ENCODE data around the gene RBMX. TPM values are rescaled to one million over a fixed set of nuclear protein-coding genes. Genes with fewer than 3 reads are reported as not detected.

The RBMX gene
- total RNA-seq, 1 donor from 2014 or later, result 532 TPM

GRCh38 chrX:136847874-136848273 is 32.7 kb downstream of the RBMX start:
- Mint-ChIP-seq H3K4me1 (no peaks in the 10 kb centered on the region), H3K36me3 (ENCODE audit: low read depth) (peaks cover 31% of the 10 kb centered on the region), H3K9me3 (peaks cover 3% of the 10 kb centered on the region), H3K4me3 (no peak overlapping the region), H3K27me3 (ENCODE audit: low read depth) (no peaks in the 10 kb centered on the region), H3K27ac (ENCODE audit: unreplicated experiment) (no peak overlapping the region)
- no peak for TF ChIP-seq CTCF (conservative IDR thresholded peaks at IDR 0.05)
- no peak for DNase-seq (ENCODE audit: low read depth, low spot score)

GRCh38 chrX:136839196-136839595 is 41.3 kb downstream of the RBMX start:
- H3K4me3 Mint-ChIP-seq, result no peak overlapping the region
- H3K9me3 Mint-ChIP-seq, result peaks cover 5% of the 10 kb centered on the region
- TF ChIP-seq CTCF (conservative IDR thresholded peaks at IDR 0.05), result no peak
- H3K36me3 Mint-ChIP-seq (ENCODE audit: low read depth), result peaks cover 22% of the 10 kb centered on the region
- DNase-seq (ENCODE audit: low read depth, low spot score), result no peak
- no peaks in the 10 kb centered on the region for H3K4me1 Mint-ChIP-seq
- no peaks in the 10 kb centered on the region for H3K27me3 Mint-ChIP-seq (ENCODE audit: low read depth)
- no peak overlapping the region for H3K27ac Mint-ChIP-seq (ENCODE audit: unreplicated experiment)

GRCh38 chrX:136835761-136836160 is 44.8 kb downstream of the RBMX start:
- Mint-ChIP-seq H3K9me3 (peaks cover 3% of the 10 kb centered on the region), H3K4me1 (no peaks in the 10 kb centered on the region), H3K27me3 (ENCODE audit: low read depth) (no peaks in the 10 kb centered on the region), H3K27ac (ENCODE audit: unreplicated experiment) (no peak overlapping the region), H3K4me3 (no peak overlapping the region), H3K36me3 (ENCODE audit: low read depth) (peaks cover 12% of the 10 kb centered on the region)
- TF ChIP-seq CTCF (conservative IDR thresholded peaks at IDR 0.05), result no peak
- no peak for DNase-seq (ENCODE audit: low read depth, low spot score)

GRCh38 chrX:136829413-136829812 is 51.1 kb downstream of the RBMX start:
- H3K4me1 Mint-ChIP-seq, result no peaks in the 10 kb centered on the region
- no peak overlapping the region for H3K27ac Mint-ChIP-seq (ENCODE audit: unreplicated experiment)
- no peak for TF ChIP-seq CTCF (conservative IDR thresholded peaks at IDR 0.05)
- no peak for DNase-seq (ENCODE audit: low read depth, low spot score)
- H3K9me3 Mint-ChIP-seq, result peaks cover 8% of the 10 kb centered on the region
- peaks cover 23% of the 10 kb centered on the region for H3K36me3 Mint-ChIP-seq (ENCODE audit: low read depth)
- H3K4me3 Mint-ChIP-seq, result no peak overlapping the region
- H3K27me3 Mint-ChIP-seq (ENCODE audit: low read depth), result no peaks in the 10 kb centered on the region

- peaks cover 29% of the 10 kb centered on the region for H3K36me3 Mint-ChIP-seq (ENCODE audit: low read depth)
- no peak overlapping the region for H3K27ac Mint-ChIP-seq (ENCODE audit: unreplicated experiment)
- no peak for TF ChIP-seq CTCF (conservative IDR thresholded peaks at IDR 0.05)
- no peak overlapping the region for H3K4me3 Mint-ChIP-seq
- no peak for DNase-seq (ENCODE audit: low read depth, low spot score)
- H3K27me3 Mint-ChIP-seq (ENCODE audit: low read depth), result no peaks in the 10 kb centered on the region
- H3K4me1 Mint-ChIP-seq, result no peaks in the 10 kb centered on the region
- peaks cover 10% of the 10 kb centered on the region for H3K9me3 Mint-ChIP-seq
These were observed 51.7 kb downstream of the RBMX start for GRCh38 chrX:136828830-136829229.

- TF ChIP-seq CTCF (conservative IDR thresholded peaks at IDR 0.05), result no peak
- no peak for DNase-seq (ENCODE audit: low read depth, low spot score)
- Mint-ChIP-seq H3K36me3 (ENCODE audit: low read depth) (peaks cover 29% of the 10 kb centered on the region), H3K27ac (ENCODE audit: unreplicated experiment) (no peak overlapping the region), H3K27me3 (ENCODE audit: low read depth) (no peaks in the 10 kb centered on the region), H3K4me3 (no peak overlapping the region), H3K4me1 (no peaks in the 10 kb centered on the region), H3K9me3 (peaks cover 10% of the 10 kb centered on the region)
These were observed 53.5 kb downstream of the RBMX start for GRCh38 chrX:136827026-136827425.

All from neural crest cell (in vitro differentiated cells).